ENCODE measurements around the gene HABP2. TPM values are rescaled to one million over a fixed set of nuclear protein-coding genes. Genes with fewer than 3 reads are reported as not detected.

HABP2 gene
- total RNA-seq, 1 experiment from 2014 or later: not detected

DNA sequence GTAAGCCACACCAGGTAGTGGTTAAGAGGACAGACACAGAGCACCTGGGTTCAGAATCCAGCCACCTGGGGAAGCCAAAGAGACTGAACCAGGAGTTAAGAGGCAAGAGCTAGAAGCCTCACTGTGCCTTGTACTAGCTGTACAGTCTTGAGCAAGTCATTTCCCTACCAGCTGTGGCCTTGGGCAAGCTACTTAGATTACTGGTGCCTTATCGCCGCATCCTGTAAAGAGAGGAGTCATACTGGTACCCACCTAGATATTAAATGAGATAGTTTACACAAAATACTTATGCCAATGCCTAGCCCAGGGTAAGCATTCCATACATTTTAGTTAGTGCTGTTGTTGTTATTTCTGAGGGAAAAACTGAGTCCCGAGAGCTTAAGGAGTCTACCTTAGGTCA, 47.7 kb downstream of the HABP2 start:
- Histone ChIP-seq H4K5ac (ENCODE audit: insufficient read length, low read depth, low read length) (no peak overlapping the region), H3T11ph (ENCODE audit: low read length) (no peak overlapping the region), H3K27ac (ENCODE audit: insufficient read length, low read depth, low read length) (no peak overlapping the region), H3K4me2 (ENCODE audit: insufficient read depth, insufficient read length, low read length) (no peak overlapping the region), H3K4me1 (ENCODE audit: insufficient read depth, low read length) (no peaks in the 10 kb centered on the region), H2BK12ac (ENCODE audit: insufficient read length, low read depth, low read length) (no peak overlapping the region), H2BK5ac (ENCODE audit: insufficient read length, low read length) (no peak overlapping the region), H3K79me2 (ENCODE audit: insufficient read depth, low read length) (no peaks in the 10 kb centered on the region), H3K4ac (ENCODE audit: low read depth, low read length) (no peak overlapping the region), H3K23ac (ENCODE audit: insufficient read length, low read depth, low read length) (no peak overlapping the region), H2BK120ac (ENCODE audit: low read depth, low read length, poor library complexity, severe bottlenecking) (no peak overlapping the region), H4K20me1 (ENCODE audit: control insufficient read depth, insufficient read depth, insufficient read length) (no peaks in the 10 kb centered on the region), H4K91ac (ENCODE audit: insufficient read length, low read depth, low read length) (no peak overlapping the region), H3K23me2 (ENCODE audit: insufficient read length, low read depth, low read length, poor library complexity, severe bottlenecking) (no peaks in the 10 kb centered on the region), H2AK5ac (ENCODE audit: insufficient read length, low read length) (no peak overlapping the region), H2BK20ac (ENCODE audit: low read depth, low read length, poor library complexity, severe bottlenecking) (no peak overlapping the region), H3K18ac (ENCODE audit: insufficient read length, low read depth, low read length) (no peak overlapping the region), H2AFZ (ENCODE audit: low read length) (no peak overlapping the region), H4K8ac (replicated peaks; ENCODE audit: insufficient read length, low read depth, low read length) (no peak overlapping the region), H3K9ac (ENCODE audit: extremely low read depth, insufficient read length, low read length) (no peak overlapping the region), H3K79me1 (ENCODE audit: insufficient read depth, low read depth, low read length, poor library complexity, severe bottlenecking) (no peaks in the 10 kb centered on the region), H3K14ac (ENCODE audit: insufficient read depth, low read length) (no peak overlapping the region), H3K56ac (ENCODE audit: insufficient read length, low read depth, low read length) (no peak overlapping the region), H3K27me3 (ENCODE audit: insufficient read depth, low read length) (no peaks in the 10 kb centered on the region), H3K9me3 (ENCODE audit: control insufficient read depth, low read depth, low read length) (no peaks in the 10 kb centered on the region), H2BK15ac (ENCODE audit: low read depth, low read length) (no peak overlapping the region)
- no peak for DNase-seq
- Mint-ChIP-seq H3K36me3 (ENCODE audit: insufficient read depth in 1 of 3, low read depth in 3 of 3) (no peaks in the 10 kb centered on the region), H3K4me1 (no peaks in the 10 kb centered on the region), H3K9me3 (no peaks in the 10 kb centered on the region), H3K27ac (no peak overlapping the region), H3K4me3 (no peak overlapping the region), H3K27me3 (ENCODE audit: low read depth) (peaks cover 39% of the 10 kb centered on the region)
- TF ChIP-seq, protein P1, sequence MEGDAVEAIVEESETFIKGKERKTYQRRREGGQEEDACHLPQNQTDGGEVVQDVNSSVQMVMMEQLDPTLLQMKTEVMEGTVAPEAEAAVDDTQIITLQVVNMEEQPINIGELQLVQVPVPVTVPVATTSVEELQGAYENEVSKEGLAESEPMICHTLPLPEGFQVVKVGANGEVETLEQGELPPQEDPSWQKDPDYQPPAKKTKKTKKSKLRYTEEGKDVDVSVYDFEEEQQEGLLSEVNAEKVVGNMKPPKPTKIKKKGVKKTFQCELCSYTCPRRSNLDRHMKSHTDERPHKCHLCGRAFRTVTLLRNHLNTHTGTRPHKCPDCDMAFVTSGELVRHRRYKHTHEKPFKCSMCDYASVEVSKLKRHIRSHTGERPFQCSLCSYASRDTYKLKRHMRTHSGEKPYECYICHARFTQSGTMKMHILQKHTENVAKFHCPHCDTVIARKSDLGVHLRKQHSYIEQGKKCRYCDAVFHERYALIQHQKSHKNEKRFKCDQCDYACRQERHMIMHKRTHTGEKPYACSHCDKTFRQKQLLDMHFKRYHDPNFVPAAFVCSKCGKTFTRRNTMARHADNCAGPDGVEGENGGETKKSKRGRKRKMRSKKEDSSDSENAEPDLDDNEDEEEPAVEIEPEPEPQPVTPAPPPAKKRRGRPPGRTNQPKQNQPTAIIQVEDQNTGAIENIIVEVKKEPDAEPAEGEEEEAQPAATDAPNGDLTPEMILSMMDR (conservative IDR thresholded peaks at IDR 0.05): no peak
- no CpG with 5 or more reads among the region's 3 CpGs for WGBS (ENCODE audit: extremely low coverage, insufficient read length, low lambda C conversion rate)
